NCI-H1694 treated with DMSO at 0.1 percent for 48 hours (cell line): ENCODE results near the gene FUT8.

Source experiments
- DNase-seq: peaks from one replicate; lab custom pipeline; 2025; lab: John Stamatoyannopoulos, UW

The FUT8 gene

GRCh38 chr14:65774041-65774440, 361.5 kb downstream of the FUT8 start:
- no peak for DNase-seq

- no peak for DNase-seq
Measured at GRCh38 chr14:65776193-65776852, 363.8 kb downstream of the FUT8 start.

- DNase-seq: no peak
Measured at GRCh38 chr14:65780566-65780965, 368.0 kb downstream of the FUT8 start.

- DNase-seq: no peak
Measured at GRCh38 chr14:65783101-65783500, 370.6 kb downstream of the FUT8 start.

- DNase-seq: no peak
Measured at GRCh38 chr14:65783576-65783975, 371.0 kb downstream of the FUT8 start.

- DNase-seq: no peak
Measured at GRCh38 chr14:65784574-65784973, 372.0 kb downstream of the FUT8 start.

- no peak for DNase-seq
Measured at GRCh38 chr14:65787461-65787860, 374.9 kb downstream of the FUT8 start.

GRCh38 chr14:65788876-65789275, 376.3 kb downstream of the FUT8 start:
- DNase-seq: no peak

GRCh38 chr14:65789363-65789762, 376.8 kb downstream of the FUT8 start:
- DNase-seq: peak; percentile 91

GRCh38 chr14:65790172-65790815, 377.8 kb downstream of the FUT8 start:
- DNase-seq: peak; percentile 89

- DNase-seq: no peak
Measured at GRCh38 chr14:65791191-65791981, 378.9 kb downstream of the FUT8 start.

GRCh38 chr14:65792208-65792905, 379.8 kb downstream of the FUT8 start:
- DNase-seq: no peak
